ENCODE data around the gene CDH13.
A peak's percentile ranks its signal among the peaks of the same experiment; 100 is the strongest.

DNA sequence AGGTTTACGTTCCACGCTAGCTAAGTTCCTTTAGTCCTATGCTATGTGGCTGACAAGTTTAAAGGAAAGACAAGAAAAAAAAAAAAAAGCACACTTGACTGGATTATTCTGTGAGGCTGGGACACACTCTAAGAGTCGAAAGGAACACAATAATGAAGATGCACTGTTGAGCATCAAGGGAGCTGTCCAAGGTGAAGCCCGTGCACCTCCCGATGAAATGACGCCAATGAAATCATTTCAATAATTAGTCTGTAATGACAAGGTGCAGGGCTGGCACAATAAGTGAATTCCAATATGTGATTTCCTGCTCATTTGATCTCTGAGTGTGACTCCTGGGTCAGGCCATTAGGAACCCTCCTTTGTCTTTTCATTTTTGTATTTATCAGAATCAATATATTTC, 232.9 kb downstream of the CDH13 start:
- TF ChIP-seq POLR2AphosphoS5 (IDR thresholded peaks at IDR 0.05; ENCODE audit: low read depth, low read length) (no peak), FOXP2 (optimal IDR thresholded peaks at IDR 0.05; ENCODE audit: borderline replicate concordance, extremely low read depth, extremely low read length, insufficient read depth) (no peak)
- TF ChIP-seq, protein P1, sequence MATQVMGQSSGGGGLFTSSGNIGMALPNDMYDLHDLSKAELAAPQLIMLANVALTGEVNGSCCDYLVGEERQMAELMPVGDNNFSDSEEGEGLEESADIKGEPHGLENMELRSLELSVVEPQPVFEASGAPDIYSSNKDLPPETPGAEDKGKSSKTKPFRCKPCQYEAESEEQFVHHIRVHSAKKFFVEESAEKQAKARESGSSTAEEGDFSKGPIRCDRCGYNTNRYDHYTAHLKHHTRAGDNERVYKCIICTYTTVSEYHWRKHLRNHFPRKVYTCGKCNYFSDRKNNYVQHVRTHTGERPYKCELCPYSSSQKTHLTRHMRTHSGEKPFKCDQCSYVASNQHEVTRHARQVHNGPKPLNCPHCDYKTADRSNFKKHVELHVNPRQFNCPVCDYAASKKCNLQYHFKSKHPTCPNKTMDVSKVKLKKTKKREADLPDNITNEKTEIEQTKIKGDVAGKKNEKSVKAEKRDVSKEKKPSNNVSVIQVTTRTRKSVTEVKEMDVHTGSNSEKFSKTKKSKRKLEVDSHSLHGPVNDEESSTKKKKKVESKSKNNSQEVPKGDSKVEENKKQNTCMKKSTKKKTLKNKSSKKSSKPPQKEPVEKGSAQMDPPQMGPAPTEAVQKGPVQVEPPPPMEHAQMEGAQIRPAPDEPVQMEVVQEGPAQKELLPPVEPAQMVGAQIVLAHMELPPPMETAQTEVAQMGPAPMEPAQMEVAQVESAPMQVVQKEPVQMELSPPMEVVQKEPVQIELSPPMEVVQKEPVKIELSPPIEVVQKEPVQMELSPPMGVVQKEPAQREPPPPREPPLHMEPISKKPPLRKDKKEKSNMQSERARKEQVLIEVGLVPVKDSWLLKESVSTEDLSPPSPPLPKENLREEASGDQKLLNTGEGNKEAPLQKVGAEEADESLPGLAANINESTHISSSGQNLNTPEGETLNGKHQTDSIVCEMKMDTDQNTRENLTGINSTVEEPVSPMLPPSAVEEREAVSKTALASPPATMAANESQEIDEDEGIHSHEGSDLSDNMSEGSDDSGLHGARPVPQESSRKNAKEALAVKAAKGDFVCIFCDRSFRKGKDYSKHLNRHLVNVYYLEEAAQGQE (IDR thresholded peaks at IDR 0.05; ENCODE audit: insufficient read depth in 1 of 2, low read depth in 2 of 2, low read length in 2 of 2): peak; percentile 50 to 89; a peak in 3 of 4 replicates
